ENCODE measurements around the gene NDUFS8. TPM values are rescaled to one million over a fixed set of nuclear protein-coding genes. Genes with fewer than 3 reads are reported as not detected.

NDUFS8 gene
- polyA plus RNA-seq, 2 donors, result 131 to 168 TPM

DNA sequence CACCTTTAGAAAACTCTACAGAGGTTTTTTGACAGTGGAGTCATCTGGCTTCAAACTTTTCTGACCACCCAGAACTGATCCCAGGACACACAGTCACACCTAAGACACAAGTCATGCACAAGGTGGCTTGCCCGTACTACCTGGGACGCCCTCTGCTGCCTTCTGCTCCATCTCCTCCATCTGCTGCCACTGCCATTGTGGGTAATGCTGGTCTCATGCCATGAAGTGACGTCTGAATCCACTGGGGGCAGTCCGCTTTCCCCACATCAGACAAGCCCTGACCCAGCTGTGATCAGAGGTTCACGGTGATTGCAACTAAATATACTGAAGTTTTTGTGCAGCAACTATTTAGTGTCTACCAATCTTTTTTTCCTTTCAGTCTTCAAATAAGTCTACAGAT, 5.4 kb upstream of the NDUFS8 start:
- Histone ChIP-seq H3K4me3 (ENCODE audit: low read depth in 1 of 2, low read length in 2 of 2) (no peak overlapping the region), H3K4me1 (ENCODE audit: control insufficient read depth in 2 of 2, insufficient read depth in 2 of 2, low read length in 1 of 2) (peaks cover 5 to 10% of the 10 kb centered on the region in 2 donors), H3K36me3 (ENCODE audit: control insufficient read depth in 2 of 2, insufficient read depth in 2 of 2, low read length in 1 of 2) (peaks cover 0 to 4% of the 10 kb centered on the region in 2 donors), H3K27ac (ENCODE audit: low read depth in 2 of 2, low read length in 1 of 2) (no peak overlapping the region), H3K27me3 (ENCODE audit: control insufficient read depth in 1 of 2, insufficient read depth in 2 of 2, low read length in 2 of 2) (no peaks in the 10 kb centered on the region), H3K9me3 (ENCODE audit: control insufficient read depth in 2 of 2, insufficient read depth in 1 of 2, low read depth in 1 of 2, low read length in 1 of 2) (no peaks in the 10 kb centered on the region)
- WGBS, 2 donors, result 71 to 73% methylated on average over 5 of the region's 5 CpGs

- WGBS, 2 donors, result 84% methylated on average over 18 of the region's 18 CpGs
- H3K27ac ChIP-seq (ENCODE audit: low read depth in 2 of 2, low read length in 1 of 2), result no peak overlapping the region
- H3K27me3 ChIP-seq (ENCODE audit: control insufficient read depth in 1 of 2, insufficient read depth in 2 of 2, low read length in 2 of 2), result no peaks in the 10 kb centered on the region
- peaks cover 6% of the 10 kb centered on the region in 2 donors for H3K4me1 ChIP-seq (ENCODE audit: control insufficient read depth in 2 of 2, insufficient read depth in 2 of 2, low read length in 1 of 2)
- peaks cover 0 to 4% of the 10 kb centered on the region in 2 donors for H3K36me3 ChIP-seq (ENCODE audit: control insufficient read depth in 2 of 2, insufficient read depth in 2 of 2, low read length in 1 of 2)
- H3K4me3 ChIP-seq (ENCODE audit: low read depth in 1 of 2, low read length in 2 of 2), result no peak overlapping the region
- H3K9me3 ChIP-seq (ENCODE audit: control insufficient read depth in 2 of 2, insufficient read depth in 1 of 2, low read depth in 1 of 2, low read length in 1 of 2), result no peaks in the 10 kb centered on the region
Observed at GRCh38 chr11:68026391-68027105, 3.9 kb upstream of the NDUFS8 start.

- H3K27me3 ChIP-seq (ENCODE audit: control insufficient read depth in 1 of 2, insufficient read depth in 2 of 2, low read length in 2 of 2), result no peaks in the 10 kb centered on the region
- no peak overlapping the region for H3K27ac ChIP-seq (ENCODE audit: low read depth in 2 of 2, low read length in 1 of 2)
- H3K36me3 ChIP-seq (ENCODE audit: control insufficient read depth in 2 of 2, insufficient read depth in 2 of 2, low read length in 1 of 2), result peaks cover 0 to 4% of the 10 kb centered on the region in 2 donors
- peaks cover 7 to 9% of the 10 kb centered on the region in 2 donors for H3K4me1 ChIP-seq (ENCODE audit: control insufficient read depth in 2 of 2, insufficient read depth in 2 of 2, low read length in 1 of 2)
- WGBS, 2 donors, result 91 to 96% methylated on average over 21 of the region's 21 CpGs
- no peak overlapping the region for H3K4me3 ChIP-seq (ENCODE audit: low read depth in 1 of 2, low read length in 2 of 2)
- H3K9me3 ChIP-seq (ENCODE audit: control insufficient read depth in 2 of 2, insufficient read depth in 1 of 2, low read depth in 1 of 2, low read length in 1 of 2), result no peaks in the 10 kb centered on the region
Observed at GRCh38 chr11:68027667-68028066, 2.8 kb upstream of the NDUFS8 start.

- no peaks in the 10 kb centered on the region for H3K9me3 ChIP-seq (ENCODE audit: control insufficient read depth in 2 of 2, insufficient read depth in 1 of 2, low read depth in 1 of 2, low read length in 1 of 2)
- H3K4me3 ChIP-seq (ENCODE audit: low read depth in 1 of 2, low read length in 2 of 2), result no peak overlapping the region
- H3K27me3 ChIP-seq (ENCODE audit: control insufficient read depth in 1 of 2, insufficient read depth in 2 of 2, low read length in 2 of 2), result no peaks in the 10 kb centered on the region
- H3K4me1 ChIP-seq (ENCODE audit: control insufficient read depth in 2 of 2, insufficient read depth in 2 of 2, low read length in 1 of 2), result peaks cover 7 to 13% of the 10 kb centered on the region in 2 donors
- 78 to 88% methylated on average over 12 of the region's 12 CpGs for WGBS, 2 donors
- peaks cover 0 to 17% of the 10 kb centered on the region in 2 donors for H3K36me3 ChIP-seq (ENCODE audit: control insufficient read depth in 2 of 2, insufficient read depth in 2 of 2, low read length in 1 of 2)
- H3K27ac ChIP-seq (ENCODE audit: low read depth in 2 of 2, low read length in 1 of 2), result no peak overlapping the region
Observed at GRCh38 chr11:68028802-68029545, 1.5 kb upstream of the NDUFS8 start.

GRCh38 chr11:68031144-68031464, 623 bp downstream of the NDUFS8 start:
- Histone ChIP-seq H3K9me3 (ENCODE audit: control insufficient read depth in 2 of 2, insufficient read depth in 1 of 2, low read depth in 1 of 2, low read length in 1 of 2) (no peaks in the 10 kb centered on the region), H3K4me1 (ENCODE audit: control insufficient read depth in 2 of 2, insufficient read depth in 2 of 2, low read length in 1 of 2) (peaks cover 7 to 13% of the 10 kb centered on the region in 2 donors), H3K4me3 (ENCODE audit: low read depth in 1 of 2, low read length in 2 of 2) (peak overlapping the region; percentile 74 to 89), H3K27me3 (ENCODE audit: control insufficient read depth in 1 of 2, insufficient read depth in 2 of 2, low read length in 2 of 2) (no peaks in the 10 kb centered on the region), H3K36me3 (ENCODE audit: control insufficient read depth in 2 of 2, insufficient read depth in 2 of 2, low read length in 1 of 2) (peaks cover 0 to 21% of the 10 kb centered on the region in 2 donors), H3K27ac (ENCODE audit: low read depth in 2 of 2, low read length in 1 of 2) (peak overlapping the region; percentile 74 to 85)
- WGBS, 2 donors, result 10 to 12% methylated on average over 10 of the region's 10 CpGs

DNA sequence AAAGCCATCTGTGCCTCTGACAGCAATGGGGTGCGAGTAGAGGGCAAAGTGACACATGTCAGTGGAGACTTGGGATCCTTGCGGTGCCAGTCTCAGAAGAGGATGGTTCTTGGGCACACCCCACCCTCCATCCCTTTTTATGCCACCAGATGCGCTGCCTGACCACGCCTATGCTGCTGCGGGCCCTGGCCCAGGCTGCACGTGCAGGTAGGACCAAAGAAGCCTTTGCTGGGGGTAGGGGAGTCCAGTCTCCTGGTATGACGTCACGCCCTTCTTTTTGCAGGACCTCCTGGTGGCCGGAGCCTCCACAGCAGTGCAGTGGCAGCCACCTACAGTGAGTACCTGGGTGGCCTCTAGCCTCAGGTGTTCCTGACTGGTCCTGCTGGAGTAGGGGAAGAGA, 1.5 kb downstream of the NDUFS8 start:
- Histone ChIP-seq H3K36me3 (ENCODE audit: control insufficient read depth in 2 of 2, insufficient read depth in 2 of 2, low read length in 1 of 2) (peaks cover 0 to 28% of the 10 kb centered on the region in 2 donors), H3K4me3 (ENCODE audit: low read depth in 1 of 2, low read length in 2 of 2) (no peak overlapping the region), H3K4me1 (ENCODE audit: control insufficient read depth in 2 of 2, insufficient read depth in 2 of 2, low read length in 1 of 2) (peaks cover 7 to 19% of the 10 kb centered on the region in 2 donors), H3K27ac (ENCODE audit: low read depth in 2 of 2, low read length in 1 of 2) (no peak overlapping the region), H3K27me3 (ENCODE audit: control insufficient read depth in 1 of 2, insufficient read depth in 2 of 2, low read length in 2 of 2) (no peaks in the 10 kb centered on the region), H3K9me3 (ENCODE audit: control insufficient read depth in 2 of 2, insufficient read depth in 1 of 2, low read depth in 1 of 2, low read length in 1 of 2) (no peaks in the 10 kb centered on the region)
- WGBS, 2 donors, result 70 to 72% methylated on average over 9 of the region's 9 CpGs

DNA sequence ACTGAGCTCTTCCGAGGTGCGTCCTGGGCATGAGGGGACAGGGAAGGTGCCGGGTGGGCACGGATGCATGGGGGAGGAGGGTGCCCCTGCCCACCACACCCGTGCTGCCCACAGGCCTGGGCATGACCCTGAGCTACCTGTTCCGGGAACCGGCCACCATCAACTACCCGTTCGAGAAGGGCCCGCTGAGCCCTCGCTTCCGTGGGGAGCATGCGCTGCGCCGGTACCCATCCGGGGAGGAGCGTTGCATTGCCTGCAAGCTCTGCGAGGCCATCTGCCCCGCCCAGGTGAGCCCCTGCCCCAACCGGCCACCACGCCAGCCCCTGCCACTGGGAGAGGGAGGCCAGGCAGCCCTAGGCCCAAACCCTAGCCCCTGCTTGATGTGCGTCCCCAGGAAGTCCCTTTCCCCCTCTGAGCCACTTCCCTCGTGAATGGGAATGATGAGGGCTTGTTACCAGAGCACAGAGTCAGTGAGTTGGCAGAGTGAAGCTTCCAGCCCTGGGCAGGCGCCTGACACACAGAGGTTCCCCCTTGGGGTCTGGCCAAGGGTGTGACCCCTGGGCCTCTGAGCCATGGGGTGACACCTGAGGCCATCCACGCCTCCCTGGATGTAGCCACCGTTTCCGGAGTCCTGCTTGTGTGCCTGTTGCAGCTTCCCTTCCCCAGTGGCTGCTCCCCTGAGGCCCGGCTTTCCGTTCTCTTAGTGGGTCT, 2.7 kb downstream of the NDUFS8 start:
- no peaks in the 10 kb centered on the region for H3K27me3 ChIP-seq (ENCODE audit: control insufficient read depth in 1 of 2, insufficient read depth in 2 of 2, low read length in 2 of 2)
- H3K9me3 ChIP-seq (ENCODE audit: control insufficient read depth in 2 of 2, insufficient read depth in 1 of 2, low read depth in 1 of 2, low read length in 1 of 2), result no peaks in the 10 kb centered on the region
- H3K4me1 ChIP-seq (ENCODE audit: control insufficient read depth in 2 of 2, insufficient read depth in 2 of 2, low read length in 1 of 2), result peaks cover 7 to 21% of the 10 kb centered on the region in 2 donors
- no peak overlapping the region for H3K27ac ChIP-seq (ENCODE audit: low read depth in 2 of 2, low read length in 1 of 2)
- no peak overlapping the region for H3K4me3 ChIP-seq (ENCODE audit: low read depth in 1 of 2, low read length in 2 of 2)
- WGBS, 2 donors, result 89 to 91% methylated on average over 27 to 29 of the region's 29 CpGs
- peaks cover 0 to 24% of the 10 kb centered on the region in 2 donors for H3K36me3 ChIP-seq (ENCODE audit: control insufficient read depth in 2 of 2, insufficient read depth in 2 of 2, low read length in 1 of 2)

DNA sequence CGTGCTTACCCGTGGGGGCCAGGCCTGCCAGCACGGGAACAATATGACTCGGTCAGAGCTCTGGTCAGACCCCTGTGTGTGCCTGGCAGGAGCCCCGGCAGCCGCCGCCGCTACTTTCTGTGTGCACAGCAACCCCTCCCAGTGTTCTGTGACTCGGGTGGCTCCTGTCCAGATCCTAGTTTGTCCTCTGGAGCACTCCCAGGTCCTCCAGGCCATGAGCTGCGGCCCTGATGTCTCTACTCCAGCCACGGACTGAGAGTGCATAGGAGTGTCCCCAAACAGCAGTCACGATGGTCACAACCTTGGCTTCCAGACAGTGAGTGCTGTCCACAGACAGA, 3.2 kb downstream of the NDUFS8 start:
- Histone ChIP-seq H3K27ac (ENCODE audit: low read depth in 2 of 2, low read length in 1 of 2) (no peak overlapping the region), H3K27me3 (ENCODE audit: control insufficient read depth in 1 of 2, insufficient read depth in 2 of 2, low read length in 2 of 2) (no peaks in the 10 kb centered on the region), H3K36me3 (ENCODE audit: control insufficient read depth in 2 of 2, insufficient read depth in 2 of 2, low read length in 1 of 2) (peaks cover 0 to 24% of the 10 kb centered on the region in 2 donors), H3K4me3 (ENCODE audit: low read depth in 1 of 2, low read length in 2 of 2) (no peak overlapping the region), H3K9me3 (ENCODE audit: control insufficient read depth in 2 of 2, insufficient read depth in 1 of 2, low read depth in 1 of 2, low read length in 1 of 2) (no peaks in the 10 kb centered on the region), H3K4me1 (ENCODE audit: control insufficient read depth in 2 of 2, insufficient read depth in 2 of 2, low read length in 1 of 2) (peaks cover 7 to 26% of the 10 kb centered on the region in 2 donors)
- WGBS, 2 donors, result 82 to 83% methylated on average over 12 of the region's 12 CpGs

GRCh38 chr11:68035266-68035876, 4.9 kb downstream of the NDUFS8 start:
- Histone ChIP-seq H3K4me1 (ENCODE audit: control insufficient read depth in 2 of 2, insufficient read depth in 2 of 2, low read length in 1 of 2) (peaks cover 6 to 29% of the 10 kb centered on the region in 2 donors), H3K27me3 (ENCODE audit: control insufficient read depth in 1 of 2, insufficient read depth in 2 of 2, low read length in 2 of 2) (no peaks in the 10 kb centered on the region), H3K27ac (ENCODE audit: low read depth in 2 of 2, low read length in 1 of 2) (no peak overlapping the region), H3K36me3 (ENCODE audit: control insufficient read depth in 2 of 2, insufficient read depth in 2 of 2, low read length in 1 of 2) (peaks cover 0 to 24% of the 10 kb centered on the region in 2 donors), H3K9me3 (ENCODE audit: control insufficient read depth in 2 of 2, insufficient read depth in 1 of 2, low read depth in 1 of 2, low read length in 1 of 2) (no peaks in the 10 kb centered on the region), H3K4me3 (ENCODE audit: low read depth in 1 of 2, low read length in 2 of 2) (no peak overlapping the region)
- WGBS, 2 donors, result 88 to 91% methylated on average over 13 of the region's 13 CpGs
